Anterior cingulate cortex (tissue), 58 donors: ENCODE data around the gene ARHGEF12.

Experiments
- DNase-seq, 58 donors: peaks; one replicate each; lab custom pipeline; 2025; lab: John Stamatoyannopoulos, UW

Gene ARHGEF12

DNA sequence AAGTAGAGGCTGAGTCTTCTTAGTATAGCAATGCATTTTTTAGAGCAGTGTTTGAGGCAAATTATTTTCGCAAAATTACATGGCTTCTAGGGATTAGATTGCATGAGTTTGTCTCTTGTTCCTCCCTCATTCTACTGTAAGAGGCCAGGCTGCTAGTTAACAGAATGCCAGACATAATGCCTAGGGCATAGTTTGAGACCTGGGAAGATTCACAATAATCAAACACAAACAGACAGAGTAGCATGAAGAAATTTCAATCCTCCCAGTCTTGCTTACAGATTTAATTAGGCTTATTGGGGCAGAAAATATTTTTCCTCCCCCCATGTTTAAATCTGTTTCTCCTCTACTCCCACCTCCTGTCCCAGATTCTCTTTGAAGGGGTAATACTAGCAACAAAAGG lies 48.3 kb downstream of the ARHGEF12 start:
- no peak for DNase-seq

DNA sequence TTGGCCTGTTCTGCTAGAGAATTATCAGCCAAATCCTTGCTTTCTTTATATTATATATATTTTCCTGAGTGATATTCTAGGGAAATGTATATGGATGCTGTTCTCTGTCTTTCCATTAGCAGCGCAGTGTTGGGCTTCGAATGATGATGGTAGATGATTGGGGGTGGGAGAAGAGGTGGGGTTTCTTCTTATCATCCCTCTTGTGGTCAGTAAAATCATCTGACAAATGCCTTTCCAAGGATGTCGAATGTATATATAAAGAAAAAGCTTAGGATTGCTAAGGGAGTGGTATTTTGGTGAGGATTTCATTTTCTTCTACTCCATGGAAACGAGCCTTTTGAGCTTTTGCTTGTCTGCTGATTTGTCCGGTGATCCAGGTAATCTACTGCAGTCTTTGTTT lies 48.9 kb downstream of the ARHGEF12 start:
- DNase-seq: peak in 5 of 58 donors; percentile 10 to 63 (median 11)

DNA sequence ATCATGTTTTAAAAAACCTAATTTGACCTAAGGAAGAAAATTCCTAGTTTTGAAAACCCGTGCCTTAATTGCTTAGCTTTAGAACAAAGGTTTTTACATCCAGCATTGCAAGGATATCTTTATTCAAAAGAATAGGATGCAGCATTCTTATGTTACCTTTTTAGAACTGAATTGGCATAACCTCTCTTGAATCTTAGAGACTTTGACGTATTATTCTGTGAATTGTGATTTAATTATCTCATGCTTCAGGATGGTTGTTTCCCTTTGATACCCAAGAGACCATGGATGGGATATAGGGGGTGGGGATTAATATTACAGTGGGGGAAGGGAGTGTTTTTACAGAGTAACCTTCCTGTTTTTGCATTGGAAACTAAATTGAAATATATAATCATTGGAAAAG lies 49.4 kb downstream of the ARHGEF12 start:
- no peak for DNase-seq

DNA sequence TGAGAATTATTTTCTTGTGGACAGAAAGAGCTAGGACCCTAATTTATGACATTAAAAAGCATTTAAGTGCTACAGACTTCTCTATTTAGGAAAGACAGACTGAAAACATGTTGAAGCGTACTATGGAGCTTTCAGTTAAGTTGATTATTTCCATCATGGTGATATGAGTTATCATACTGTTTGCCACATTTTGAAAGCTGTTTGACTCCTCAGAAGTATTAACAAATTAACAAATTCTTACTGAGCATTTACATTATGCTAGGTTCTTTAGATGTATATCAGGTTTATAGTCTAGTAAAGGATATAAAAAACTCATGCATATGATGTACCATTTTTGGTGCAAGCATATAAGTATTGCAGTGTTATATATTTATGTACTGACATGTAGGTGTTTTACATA lies 50.1 kb downstream of the ARHGEF12 start:
- no peak for DNase-seq

DNA sequence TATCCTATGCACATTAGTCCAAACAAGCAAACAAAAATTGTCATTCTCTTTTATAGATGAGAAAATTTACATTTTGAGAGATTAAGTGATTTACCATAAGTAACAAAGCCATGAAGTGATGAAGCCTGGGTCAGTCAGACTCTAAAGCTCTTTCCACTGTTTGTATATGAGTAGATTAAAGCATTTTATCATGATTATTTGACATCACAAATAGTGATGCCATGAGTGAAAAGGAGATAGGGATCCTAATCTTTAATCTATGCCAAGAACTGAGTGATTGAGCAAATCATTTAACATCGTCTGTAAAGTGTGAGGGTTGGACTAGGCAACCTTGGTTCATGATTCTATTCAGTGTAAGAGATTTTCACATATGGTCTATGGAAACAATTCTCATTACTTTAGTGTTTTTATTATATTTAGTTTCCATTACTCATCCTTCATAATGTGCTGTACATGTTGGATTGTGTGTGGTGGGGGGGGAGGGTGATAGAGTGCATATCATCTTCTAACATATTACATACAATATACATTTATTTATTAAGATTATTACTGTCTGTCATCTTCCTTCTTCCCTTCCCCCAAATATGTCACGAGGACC lies 50.7 kb downstream of the ARHGEF12 start:
- DNase-seq: no peak

DNA sequence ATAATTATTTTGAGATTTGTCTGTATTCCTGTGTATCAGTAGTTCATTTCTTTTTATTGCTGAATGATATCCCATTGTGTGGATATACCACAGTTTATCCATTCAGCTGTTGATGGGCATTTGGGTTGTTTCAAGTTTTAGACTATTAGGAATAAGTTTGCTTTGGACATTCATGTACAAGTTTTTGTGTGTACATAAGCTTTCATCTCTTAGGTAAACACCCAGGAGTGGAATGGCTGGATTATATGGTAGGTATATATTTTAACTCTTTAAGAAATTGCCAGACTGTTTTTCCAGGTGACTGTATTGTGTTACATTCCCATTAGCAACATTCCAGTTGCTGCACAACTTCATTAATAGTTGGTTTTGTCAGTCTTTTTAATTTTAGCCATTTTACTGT lies 52.0 kb downstream of the ARHGEF12 start:
- DNase-seq: no peak

DNA sequence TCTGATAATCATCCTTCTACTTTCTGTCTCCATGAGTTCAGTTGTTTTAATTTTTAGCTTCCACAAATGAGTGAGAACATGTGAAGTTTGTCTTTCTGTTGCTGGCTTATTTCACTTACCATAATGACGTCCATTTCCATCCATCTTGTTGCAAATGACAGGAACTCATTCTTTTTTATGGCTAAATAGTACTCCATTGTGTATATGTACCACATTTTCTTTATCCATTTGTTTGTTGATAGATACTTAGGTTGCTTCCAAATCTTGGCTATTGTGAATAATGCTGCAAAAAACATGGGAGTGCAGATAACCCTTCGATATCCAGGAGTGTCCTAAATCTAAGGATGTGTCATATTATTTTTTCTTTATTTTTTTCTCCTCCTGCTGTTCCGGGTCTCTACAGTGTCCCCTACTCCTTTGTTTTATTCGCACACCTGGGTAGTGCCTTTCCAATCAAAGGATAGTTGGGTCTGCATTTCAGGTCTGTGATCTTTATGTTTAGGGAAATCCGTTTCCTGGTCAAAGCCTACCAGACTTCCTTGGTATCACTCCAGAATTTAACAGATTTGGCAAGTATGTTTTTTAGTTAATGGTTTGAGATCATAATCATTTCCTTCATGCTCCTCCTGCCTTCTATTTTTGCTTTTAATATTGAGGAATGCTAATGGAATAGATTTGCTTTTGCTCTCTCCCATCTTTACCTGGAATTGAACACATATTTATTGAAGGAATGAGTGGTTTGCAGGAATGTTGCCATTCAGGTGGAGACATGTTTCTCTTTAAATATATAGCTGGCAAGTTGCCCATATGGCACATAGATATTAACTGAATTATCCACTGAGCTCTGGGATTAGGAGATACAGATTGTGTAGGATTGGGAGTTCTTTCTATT lies 53.7 kb downstream of the ARHGEF12 start:
- DNase-seq: no peak

DNA sequence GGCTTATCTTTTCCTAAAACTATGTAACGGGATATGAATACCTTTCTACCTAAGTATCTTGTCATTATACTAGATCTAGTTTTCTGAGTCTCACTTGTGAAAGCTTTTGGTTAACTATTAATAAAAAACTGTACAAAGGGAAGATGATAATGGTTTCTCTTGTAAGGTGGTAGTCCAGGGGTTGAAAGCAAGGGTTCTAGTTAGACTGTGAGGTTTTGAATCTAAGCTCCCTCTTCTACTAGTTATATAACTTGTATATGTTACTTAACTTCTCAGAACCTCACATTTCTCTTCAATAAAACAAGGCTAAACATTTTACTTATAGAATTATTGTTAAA lies 54.3 kb downstream of the ARHGEF12 start:
- no peak for DNase-seq

DNA sequence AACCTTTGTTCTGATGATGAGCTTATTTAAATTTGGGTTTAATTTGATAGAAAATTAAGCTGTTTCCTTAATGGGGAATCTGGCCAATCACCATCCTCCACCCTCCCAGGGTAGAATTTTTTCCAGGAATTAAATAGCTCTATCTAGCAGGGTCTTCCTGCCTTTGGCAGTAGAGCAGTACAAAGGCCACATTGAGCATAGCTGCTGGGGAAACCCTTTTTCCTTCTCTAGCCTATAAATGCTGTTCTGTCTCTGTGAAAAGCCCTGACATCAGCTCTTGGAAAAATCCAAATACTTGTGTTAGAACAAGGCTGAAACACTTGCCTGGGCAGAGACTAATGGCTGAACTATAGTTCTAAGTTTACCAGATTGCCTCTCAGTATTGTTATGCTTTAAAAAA lies 55.1 kb downstream of the ARHGEF12 start:
- DNase-seq: peak in 30 of 58 donors; percentile 2 to 89 (median 25)

DNA sequence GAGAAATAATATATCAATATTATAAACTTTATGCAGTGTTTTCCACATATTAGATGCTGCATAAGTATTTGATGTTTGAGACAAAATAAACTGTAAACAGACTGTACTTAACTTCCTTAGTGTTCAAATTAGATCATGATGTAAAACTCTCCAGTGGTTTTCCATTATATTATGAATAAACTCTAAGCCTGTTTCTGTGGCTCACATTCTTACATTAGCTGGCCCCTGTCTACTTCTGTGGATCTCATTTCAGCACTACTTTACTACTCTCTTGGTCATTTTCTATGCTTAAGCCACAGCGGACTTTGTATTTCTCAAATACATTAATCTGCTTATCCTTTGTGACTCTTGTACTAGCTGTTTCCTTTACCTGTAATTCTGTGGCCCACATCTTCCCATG lies 55.6 kb downstream of the ARHGEF12 start:
- no peak for DNase-seq

DNA sequence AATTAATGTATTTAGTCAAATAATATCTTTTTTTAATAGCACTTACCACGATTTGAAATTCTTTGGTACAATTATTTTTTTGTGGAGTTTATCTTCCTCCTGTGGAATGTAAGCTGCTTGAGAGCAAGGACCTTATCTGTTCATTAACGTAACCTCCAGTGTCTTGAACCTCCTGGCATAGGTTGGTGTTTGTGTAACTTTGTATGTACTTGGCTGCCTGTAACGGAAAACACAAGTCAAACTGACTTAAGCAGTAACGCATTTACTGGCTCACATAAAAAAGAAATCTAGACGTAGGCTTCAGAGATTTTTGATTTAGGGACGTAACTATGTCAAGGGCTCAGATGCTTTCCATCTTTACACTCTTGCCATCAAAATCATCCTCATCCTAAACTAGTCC lies 56.1 kb downstream of the ARHGEF12 start:
- DNase-seq: no peak

DNA sequence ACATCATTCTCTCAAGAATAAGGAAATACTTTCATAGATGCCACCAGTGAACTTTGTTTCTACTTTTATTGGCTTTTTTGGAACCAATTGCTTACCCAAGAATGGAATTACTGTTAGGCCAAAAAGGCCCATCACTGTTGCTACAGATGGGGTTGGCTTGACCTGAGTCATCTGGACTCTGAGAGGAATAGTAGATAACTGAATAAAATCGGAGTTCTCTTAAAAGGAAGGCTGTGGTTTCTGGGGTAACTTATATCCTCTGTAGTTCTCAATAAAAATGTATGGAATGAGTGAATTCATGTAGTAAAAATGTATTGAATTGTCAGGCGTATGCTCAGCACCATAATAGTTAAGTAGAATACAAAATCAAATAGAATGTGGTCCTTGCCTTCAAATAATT lies 56.6 kb downstream of the ARHGEF12 start:
- no peak for DNase-seq

DNA sequence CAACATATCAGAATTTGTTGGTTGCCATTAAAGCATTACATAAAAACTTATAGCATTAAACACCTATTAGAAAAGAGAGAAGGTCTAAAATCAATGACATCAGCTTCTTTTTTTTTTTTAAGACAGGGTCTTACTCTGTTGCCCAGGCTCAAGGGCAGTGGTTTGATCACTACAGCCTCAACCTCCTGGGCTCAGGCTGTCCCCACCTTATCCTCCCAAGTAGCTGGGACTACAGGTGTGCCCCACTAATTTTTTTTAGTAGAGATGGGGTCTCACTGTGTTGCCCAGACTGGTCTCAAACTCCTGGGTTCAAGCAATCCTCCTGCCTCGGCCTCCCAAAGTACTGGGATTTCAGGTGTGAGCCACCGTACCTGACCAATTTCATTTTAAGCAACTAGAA lies 57.9 kb downstream of the ARHGEF12 start:
- no peak for DNase-seq

DNA sequence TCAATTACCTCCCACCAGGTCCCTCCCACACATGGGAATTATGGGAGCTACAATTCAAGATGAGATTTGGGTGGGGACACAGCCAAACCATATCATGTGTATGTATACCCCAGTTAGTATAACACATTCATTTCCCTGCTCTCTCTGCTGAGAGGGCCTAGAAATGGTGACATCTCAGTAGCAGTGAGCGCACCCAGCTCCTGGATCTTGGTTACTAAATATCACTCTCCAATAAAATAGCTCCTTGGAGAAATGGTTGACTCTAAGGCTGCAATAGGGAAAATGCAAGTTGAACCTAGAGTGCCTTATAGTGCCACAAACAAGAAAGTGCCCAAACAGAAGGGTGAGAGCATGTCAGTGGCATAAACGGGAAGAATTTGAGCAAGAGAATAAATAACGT lies 59.6 kb downstream of the ARHGEF12 start:
- DNase-seq: no peak

DNA sequence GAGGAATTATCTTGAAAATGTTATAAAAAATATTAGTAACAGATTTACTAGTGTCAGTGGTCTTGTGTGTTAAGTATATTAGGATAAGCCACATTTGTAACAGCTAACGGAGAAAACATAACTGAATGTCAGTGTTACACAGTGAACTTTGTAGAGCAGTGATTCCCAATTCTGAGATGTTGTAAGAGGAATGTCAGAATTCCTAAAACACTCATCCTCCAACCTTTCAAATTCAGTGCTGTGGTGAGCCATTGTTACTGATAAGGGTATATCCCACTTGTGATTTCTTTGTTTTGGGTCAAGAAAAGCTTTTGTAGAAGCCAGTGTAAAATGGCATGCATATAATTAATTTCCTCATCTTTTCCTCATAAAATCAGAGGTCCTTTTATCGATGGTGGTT lies 61.9 kb downstream of the ARHGEF12 start:
- no peak for DNase-seq

DNA sequence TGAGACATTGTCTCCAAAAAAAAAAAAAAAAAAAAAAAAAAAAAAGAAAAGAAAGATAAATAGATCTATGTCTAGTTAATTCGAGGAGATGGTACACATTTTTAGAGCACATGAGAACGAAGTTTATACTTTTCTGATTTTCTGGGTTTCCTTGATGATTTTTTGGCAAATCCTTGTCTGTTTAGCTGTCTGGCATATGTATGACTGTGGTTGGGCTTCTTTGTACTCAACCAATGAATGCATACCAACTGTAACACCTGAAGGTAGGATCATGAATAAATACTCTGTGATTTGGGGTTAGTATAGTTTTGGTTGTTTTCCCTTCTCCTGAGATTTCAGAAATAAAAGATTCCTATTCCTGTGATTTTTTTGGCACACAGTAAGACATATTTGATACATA lies 63.1 kb downstream of the ARHGEF12 start:
- DNase-seq: no peak

DNA sequence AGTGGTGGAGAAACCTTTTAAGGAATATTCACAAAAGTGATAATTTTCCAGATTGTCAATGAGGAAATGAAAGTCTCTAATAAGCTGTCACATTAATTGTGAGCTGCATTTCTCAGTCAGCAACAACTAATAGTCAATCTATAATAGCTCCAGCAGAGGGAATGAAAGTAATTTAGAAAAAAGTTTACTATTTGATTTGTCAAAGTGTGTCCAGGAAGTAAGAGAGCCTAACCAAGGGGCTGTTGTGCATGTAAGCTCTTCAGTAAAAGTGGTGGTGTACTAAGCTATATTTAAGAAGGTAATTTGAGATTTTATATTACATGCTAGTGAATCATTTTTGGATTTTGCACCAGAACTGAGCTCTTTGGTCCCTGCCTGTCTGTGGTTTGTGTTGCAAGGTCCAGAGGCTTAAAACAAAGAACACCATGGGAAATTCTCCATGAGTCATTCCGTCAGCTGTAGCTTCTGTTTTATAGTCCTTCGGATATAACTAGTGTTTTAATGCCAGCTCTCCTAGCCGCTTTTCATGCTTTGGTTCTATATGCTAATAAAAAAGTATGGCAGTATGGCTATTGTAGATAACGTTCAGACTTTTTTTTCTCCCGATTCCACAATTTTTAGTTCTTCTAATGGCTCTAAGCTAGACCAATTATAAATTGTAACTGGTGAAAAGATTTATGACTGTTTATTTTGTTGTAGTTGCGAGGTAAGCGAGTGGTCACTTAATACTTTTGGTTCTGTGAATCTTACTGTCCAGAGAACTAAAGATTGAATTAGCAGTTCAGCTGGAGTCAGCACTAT lies 64.6 kb downstream of the ARHGEF12 start:
- peak in 2 of 58 donors; percentile 2 to 10 for DNase-seq

DNA sequence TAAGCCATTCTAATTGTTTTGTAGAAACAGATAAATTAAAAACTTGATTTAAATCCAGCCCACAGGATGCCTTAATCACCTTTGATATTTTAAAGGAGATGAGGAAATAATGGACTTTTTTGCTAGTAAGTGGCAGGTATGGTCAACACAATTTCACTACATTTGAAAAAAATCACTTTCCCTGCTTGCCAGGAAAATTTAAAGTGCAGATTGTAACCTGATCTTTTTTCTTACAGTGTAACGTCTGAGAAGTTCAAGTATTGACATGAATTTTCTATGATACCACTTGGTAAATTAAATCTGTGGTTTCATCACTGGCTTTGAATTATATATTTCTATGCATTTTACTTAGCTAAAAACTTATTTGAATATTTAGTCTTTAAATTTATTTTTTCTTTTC lies 65.3 kb downstream of the ARHGEF12 start:
- no peak for DNase-seq

DNA sequence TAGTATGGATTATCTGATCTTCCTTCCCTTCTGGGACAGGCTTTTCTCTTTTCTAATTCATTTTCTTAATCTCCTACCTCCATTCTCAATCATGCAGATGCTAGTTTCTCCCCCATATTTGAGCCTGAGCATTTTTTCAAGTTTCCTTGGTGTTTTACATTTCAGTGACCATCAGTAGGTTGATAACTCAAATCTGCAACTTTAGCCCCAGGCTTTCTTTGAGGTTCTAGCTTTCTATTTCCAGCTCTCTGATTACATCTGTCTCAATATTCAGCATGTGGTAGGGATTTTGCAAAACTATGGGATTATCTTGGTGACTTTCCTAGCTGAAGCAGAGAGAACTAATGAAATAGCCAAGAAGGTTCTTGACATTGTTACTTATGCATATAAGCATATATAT lies 67.8 kb downstream of the ARHGEF12 start:
- DNase-seq: no peak

DNA sequence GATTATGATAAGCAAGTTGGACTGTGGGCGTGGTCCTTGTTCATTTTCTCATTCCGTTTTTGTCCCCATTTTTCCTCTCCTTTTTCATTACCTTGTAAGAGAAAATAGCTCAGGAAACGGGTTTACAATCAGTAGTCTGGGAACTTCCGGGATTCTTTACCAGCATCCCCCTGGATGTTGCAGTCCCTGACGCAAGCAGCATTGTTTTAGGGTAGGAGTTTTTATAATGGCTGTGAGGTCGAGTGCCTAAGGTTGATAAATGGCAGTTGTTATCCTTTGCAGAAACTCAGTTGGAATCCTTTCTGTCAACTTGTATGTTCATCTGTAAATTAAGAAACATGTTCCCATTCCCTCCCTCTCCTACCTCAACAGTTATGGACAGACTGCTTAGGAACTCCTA lies 68.3 kb downstream of the ARHGEF12 start:
- DNase-seq: no peak

DNA sequence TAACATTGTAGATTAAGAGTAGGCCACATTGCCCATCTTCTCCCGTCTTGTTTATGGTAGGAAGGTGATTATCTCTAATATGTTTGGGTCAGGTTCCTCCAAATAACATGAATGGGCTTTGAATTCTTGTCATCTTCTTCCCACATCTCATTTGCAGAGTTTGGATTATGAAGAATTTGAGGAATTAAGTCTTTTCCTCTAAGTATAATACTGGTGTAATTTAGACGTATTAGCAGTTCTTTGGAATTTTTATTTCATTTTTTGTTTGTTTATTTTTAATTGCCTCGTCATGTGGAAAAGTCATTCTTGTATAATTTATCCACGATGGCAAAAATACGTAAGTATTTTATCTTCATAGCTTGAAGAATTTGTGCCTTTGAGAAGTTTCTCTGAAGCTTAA lies 73.4 kb downstream of the ARHGEF12 start:
- DNase-seq: no peak
